SK-N-MC (cell line): ENCODE results near the gene GRAMD4.

Experiments used
- DNase-seq: peaks from one replicate; pipeline ENCODE4 v3.0.0-alpha.2; 2011; ENCODE audit warnings: low read depth, low spot score
- H3K27ac ChIP-seq: fragments of 200-600 bp; sonication (generic); 2 replicates; pipeline ENCODE4 v1.5.1; 2016; ENCODE audit warnings: mixed run types
- H3K36me3 ChIP-seq: fragments of 200-600 bp; sonication (generic); 2 replicates; pipeline ENCODE4 v1.6.1; 2017; ENCODE audit warnings: antibody characterized with exemption, low read length, mixed read lengths; ENCODE audit not compliant: insufficient read depth
- H3K4me3 ChIP-seq: fragments of 200-600 bp; sonication (generic); 2 replicates; pipeline ENCODE4 v1.5.1; 2016
- H3K9ac ChIP-seq: fragments of 200-600 bp; sonication (generic); 2 replicates; pipeline ENCODE4 v1.8.0; 2017; ENCODE audit warnings: mixed run types, mixed read lengths; ENCODE audit not compliant: insufficient read length
- H3K9me3 ChIP-seq: fragments of 200-600 bp; sonication (generic); 2 replicates; pipeline ENCODE4 v1.6.1; 2017; ENCODE audit warnings: low read depth, mild to moderate bottlenecking, antibody characterized with exemption, low read length, moderate library complexity, mixed read lengths
- EZH2 ChIP-seq: fragments of 200-600 bp; sonication (generic); IDR thresholded peaks from one replicate; pipeline ENCODE4 v1.6.1; 2017; ENCODE audit warnings: antibody characterized with exemption
- FOXP2 ChIP-seq: optimal IDR thresholded peaks from 2 replicates; pipeline ENCODE3; 2011; ENCODE audit warnings: mild to moderate bottlenecking, moderate library complexity; ENCODE audit not compliant: insufficient read depth; ENCODE audit errors: extremely low read length, control extremely low read depth
- POLR2AphosphoS5 ChIP-seq: IDR thresholded peaks from 2 replicates; pipeline ENCODE4 v1.6.1; 2012; ENCODE audit warnings: mild to moderate bottlenecking, low read depth, low read length, borderline replicate concordance

GRAMD4 gene

GRCh38 chr22:46587492-46588278 is 32.5 kb upstream of the GRAMD4 start:
- no peak overlapping the region for H3K9ac ChIP-seq
- TF ChIP-seq POLR2AphosphoS5 (no peak), FOXP2 (no peak), EZH2 (no peak)
- H3K36me3 ChIP-seq: no peaks in the 10 kb centered on the region
- no peaks in the 10 kb centered on the region for H3K9me3 ChIP-seq
- no peak overlapping the region for H3K27ac ChIP-seq
- H3K4me3 ChIP-seq: no peak overlapping the region
- no peak for DNase-seq

- no peak overlapping the region for H3K4me3 ChIP-seq
- H3K27ac ChIP-seq: no peak overlapping the region
- no peak for DNase-seq
- H3K9ac ChIP-seq: no peak overlapping the region
- H3K9me3 ChIP-seq: no peaks in the 10 kb centered on the region
- TF ChIP-seq EZH2 (no peak), POLR2AphosphoS5 (no peak), FOXP2 (no peak)
- no peaks in the 10 kb centered on the region for H3K36me3 ChIP-seq
Measured at GRCh38 chr22:46588279-46589140, 31.7 kb upstream of the GRAMD4 start.

- Histone ChIP-seq H3K9ac (no peak overlapping the region), H3K9me3 (no peaks in the 10 kb centered on the region), H3K4me3 (no peak overlapping the region), H3K36me3 (no peaks in the 10 kb centered on the region), H3K27ac (no peak overlapping the region)
- TF ChIP-seq POLR2AphosphoS5: no peak
- no peak for TF ChIP-seq FOXP2
- TF ChIP-seq EZH2: no peak
- no peak for DNase-seq
Measured at GRCh38 chr22:46589141-46589748, 30.9 kb upstream of the GRAMD4 start.

- no peak for DNase-seq
- H3K9ac ChIP-seq: no peak overlapping the region
- no peaks in the 10 kb centered on the region for H3K36me3 ChIP-seq
- TF ChIP-seq EZH2 (no peak), POLR2AphosphoS5 (no peak)
- no peak overlapping the region for H3K27ac ChIP-seq
- H3K9me3 ChIP-seq: no peaks in the 10 kb centered on the region
- no peak overlapping the region for H3K4me3 ChIP-seq
Measured at GRCh38 chr22:46589871-46590271, 30.3 kb upstream of the GRAMD4 start.

GRCh38 chr22:46590334-46590733 is 29.9 kb upstream of the GRAMD4 start:
- no peaks in the 10 kb centered on the region for H3K9me3 ChIP-seq
- no peak overlapping the region for H3K4me3 ChIP-seq
- H3K27ac ChIP-seq: no peak overlapping the region
- DNase-seq: no peak
- TF ChIP-seq EZH2 (no peak), FOXP2 (no peak), POLR2AphosphoS5 (no peak)
- no peak overlapping the region for H3K9ac ChIP-seq
- no peaks in the 10 kb centered on the region for H3K36me3 ChIP-seq

GRCh38 chr22:46591930-46592329 is 28.3 kb upstream of the GRAMD4 start:
- H3K4me3 ChIP-seq: no peak overlapping the region
- TF ChIP-seq POLR2AphosphoS5 (no peak), FOXP2 (no peak), EZH2 (no peak)
- no peaks in the 10 kb centered on the region for H3K36me3 ChIP-seq
- no peak overlapping the region for H3K27ac ChIP-seq
- no peaks in the 10 kb centered on the region for H3K9me3 ChIP-seq
- no peak for DNase-seq
- H3K9ac ChIP-seq: no peak overlapping the region

GRCh38 chr22:46592390-46592872 is 27.8 kb upstream of the GRAMD4 start:
- H3K36me3 ChIP-seq: no peaks in the 10 kb centered on the region
- H3K27ac ChIP-seq: no peak overlapping the region
- no peaks in the 10 kb centered on the region for H3K9me3 ChIP-seq
- no peak for TF ChIP-seq FOXP2
- no peak for TF ChIP-seq POLR2AphosphoS5
- TF ChIP-seq EZH2: no peak
- H3K4me3 ChIP-seq: no peak overlapping the region
- no peak overlapping the region for H3K9ac ChIP-seq
- DNase-seq: no peak

- H3K9me3 ChIP-seq: no peaks in the 10 kb centered on the region
- TF ChIP-seq POLR2AphosphoS5: no peak
- no peak for TF ChIP-seq EZH2
- TF ChIP-seq FOXP2: no peak
- no peaks in the 10 kb centered on the region for H3K36me3 ChIP-seq
- no peak for DNase-seq
- H3K4me3 ChIP-seq: no peak overlapping the region
- H3K27ac ChIP-seq: no peak overlapping the region
- H3K9ac ChIP-seq: no peak overlapping the region
Measured at GRCh38 chr22:46593211-46593681, 26.9 kb upstream of the GRAMD4 start.
